GM23248 (cell line): Measurements from ENCODE around the gene YAF2.

Source experiments
- EZH2 ChIP-seq: fragments of 200-600 bp; sonication (generic); IDR thresholded peaks from 2 replicates; pipeline ENCODE4 v1.6.1; 2018; ENCODE audit warnings: antibody characterized with exemption, mild to moderate bottlenecking; ENCODE audit not compliant: insufficient read depth, poor library complexity, severe bottlenecking
- EZH2phosphoT487 ChIP-seq: fragments of 200-600 bp; sonication (generic); IDR thresholded peaks from 2 replicates; pipeline ENCODE4 v1.6.1; 2018; ENCODE audit warnings: antibody characterized with exemption, moderate library complexity, mild to moderate bottlenecking, low read depth; ENCODE audit not compliant: insufficient read depth

DNA sequence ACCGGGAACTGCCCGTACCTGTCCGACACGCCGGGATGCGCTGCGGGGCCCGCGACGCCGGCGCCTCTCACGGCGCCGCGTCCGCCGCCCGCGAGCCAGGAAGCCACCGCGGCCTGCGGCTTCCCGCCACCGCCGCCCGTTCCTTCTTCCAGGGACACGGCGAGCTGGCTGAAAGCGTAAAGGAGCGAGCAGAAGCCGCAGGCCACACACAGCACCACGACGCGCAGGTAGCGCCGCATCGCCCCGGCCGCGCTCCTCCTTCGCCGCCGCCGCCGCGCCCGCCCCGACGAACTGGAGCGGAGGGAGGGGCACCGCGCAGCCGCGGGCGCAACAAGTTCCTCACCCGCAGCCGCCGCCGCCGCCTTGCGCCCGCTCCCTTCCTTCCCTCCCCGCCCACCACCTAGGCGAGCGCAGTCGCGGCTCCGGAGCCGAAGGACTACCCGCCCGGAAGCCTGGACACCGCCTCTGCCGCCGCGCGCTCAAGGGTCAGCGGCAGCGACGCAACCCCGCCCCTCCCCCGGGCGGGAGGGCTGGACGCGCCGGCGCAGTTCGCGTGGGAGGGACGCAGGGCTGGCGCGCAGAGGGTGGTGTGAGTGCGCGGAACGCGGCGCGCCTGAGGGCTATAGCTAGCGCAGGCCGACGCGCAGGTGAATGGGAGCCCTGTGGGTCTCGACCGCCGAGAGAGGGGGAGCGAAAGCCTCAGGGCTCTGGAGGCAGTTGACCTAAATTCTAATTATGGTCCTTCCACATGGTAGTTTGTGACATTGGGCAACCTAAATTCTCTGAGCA, 93.4 kb downstream of the YAF2 start, which contains the start of gene GXYLT1:
- TF ChIP-seq EZH2 (no peak), EZH2phosphoT487 (no peak)
